Keratinocyte (primary cell): ENCODE measurements around the gene PHF2.

Experiments used
- CTCF ChIP-seq, 3 experiments: IDR thresholded peaks in 1 of 3; conservative IDR thresholded peaks in 1 of 3; optimal IDR thresholded peaks in 1 of 3; 2 replicates in 2 of 3; 3 replicates in 1 of 3; pipeline versions ENCODE3 to v1.5.1; 2011; ENCODE audit warnings: low read length in 3 of 3, mild to moderate bottlenecking in 3 of 3, moderate library complexity in 2 of 3, control low read depth in 1 of 3, inconsistent platforms in 1 of 3; ENCODE audit not compliant: insufficient read depth in 2 of 3; ENCODE audit errors: extremely low read depth in 1 of 3
- EZH2 ChIP-seq: IDR thresholded peaks from one replicate; pipeline ENCODE4 v1.6.1; 2012; ENCODE audit warnings: inconsistent platforms, mild to moderate bottlenecking, low read length, moderate library complexity

GRCh38 chr9:93572221-93572620, 4.2 kb upstream of the PHF2 start:
- TF ChIP-seq CTCF (optimal IDR thresholded peaks at IDR 0.05 in 1 of 3, IDR thresholded peaks at IDR 0.05 in 1 of 3, conservative IDR thresholded peaks at IDR 0.05 in 1 of 3; ENCODE audit: extremely low read depth in 1 of 3, insufficient read depth in 2 of 3, low read length in 3 of 3), result no peak
- no peak for TF ChIP-seq EZH2
